ENCODE measurements around the gene HMGB4.

HMGB4 gene

GRCh38 chr1:33849211-33849610 is 14.7 kb upstream of the HMGB4 start:
- DNase-seq: no peak

GRCh38 chr1:33850481-33850880 is 13.4 kb upstream of the HMGB4 start:
- no peak for DNase-seq

- DNase-seq: no peak
These were observed 11.2 kb upstream of the HMGB4 start for GRCh38 chr1:33852711-33853110.

- no peak for DNase-seq
These were observed 10.4 kb upstream of the HMGB4 start for GRCh38 chr1:33853431-33853830.

GRCh38 chr1:33854091-33854490 is 9.8 kb upstream of the HMGB4 start:
- no peak for DNase-seq

GRCh38 chr1:33860671-33861070 is 3.2 kb upstream of the HMGB4 start:
- no peak for DNase-seq

GRCh38 chr1:33864460-33865389 is 846 bp downstream of the HMGB4 start:
- DNase-seq: no peak

GRCh38 chr1:33866281-33866680 is 2.4 kb downstream of the HMGB4 start:
- no peak for DNase-seq

GRCh38 chr1:33867684-33868083 is 3.8 kb downstream of the HMGB4 start:
- DNase-seq: no peak

GRCh38 chr1:33872275-33872674 is 8.4 kb downstream of the HMGB4 start:
- no peak for DNase-seq

GRCh38 chr1:33872683-33873082 is 8.8 kb downstream of the HMGB4 start:
- DNase-seq: no peak

- no peak for DNase-seq
These were observed 10.8 kb downstream of the HMGB4 start for GRCh38 chr1:33874636-33875035.

GRCh38 chr1:33875862-33876261 is 12.0 kb downstream of the HMGB4 start:
- DNase-seq: no peak

GRCh38 chr1:33876970-33877650 is 13.2 kb downstream of the HMGB4 start:
- DNase-seq: no peak

- DNase-seq: no peak
These were observed 14.5 kb downstream of the HMGB4 start for GRCh38 chr1:33878392-33878791.

GRCh38 chr1:33880305-33880704 is 16.4 kb downstream of the HMGB4 start:
- no peak for DNase-seq

GRCh38 chr1:33886496-33886895 is 22.6 kb downstream of the HMGB4 start:
- DNase-seq: no peak

- DNase-seq: no peak
These were observed 29.4 kb downstream of the HMGB4 start for GRCh38 chr1:33893147-33893830.

GRCh38 chr1:33895396-33895795 is 31.5 kb downstream of the HMGB4 start:
- DNase-seq: no peak

GRCh38 chr1:33895976-33896375 is 32.1 kb downstream of the HMGB4 start:
- DNase-seq: no peak

- no peak for DNase-seq
These were observed 33.3 kb downstream of the HMGB4 start for GRCh38 chr1:33897092-33897725.

- no peak for DNase-seq
These were observed 34.5 kb downstream of the HMGB4 start for GRCh38 chr1:33898406-33898805.

GRCh38 chr1:33898881-33899280 is 35.0 kb downstream of the HMGB4 start:
- no peak for DNase-seq
